HepG2 (cell line): ENCODE results near the gene KLHL30. TPM values are rescaled to one million over a fixed set of nuclear protein-coding genes. Genes with fewer than 3 reads are reported as not detected.
A peak's percentile ranks its signal among the peaks of the same experiment; 100 is the strongest.
"Not testable (repeated sequence)": the region's sequence is repeated elsewhere in the genome, so short reads cannot be mapped to it uniquely, and the experiment has no call there.

Source experiments
- ATAC-seq: fragments of 200-7000 bp; cut with Tn5 transposase; 3 replicates; pipeline ENCODE4 v1.9.1; 2020; ENCODE audit warnings: mild to moderate bottlenecking, moderate library complexity
- BruUV-seq: library from RNA; stranded (reverse); fragments of 400-500 nt; replicated peaks from 2 replicates; lab custom pipeline; 2021; lab: Mats Ljungman, UMichigan
- CTCF ChIA-PET: fragments of 300-600 bp; formaldehyde crosslinking; extraction: SDS; loops from one replicate; lab custom pipeline; 2021; ENCODE audit warnings: low total read pairs, inconsistent platforms, low intra/inter-chr PET ratio; lab: Yijun Ruan, JAX
- POLR2A ChIA-PET: fragments of 350-600 bp; sonication (Branson Sonifier 250); formaldehyde crosslinking; loops from one replicate; lab custom pipeline; 2020; ENCODE audit warnings: antibody characterized with exemption, inconsistent platforms; lab: Yijun Ruan, JAX
- DNase-seq: peaks from one replicate; pipeline ENCODE4 v3.0.0-alpha.2; 2015; ENCODE audit warnings: low spot score
- FAIRE-seq: peaks from 3 replicates; lab custom pipeline; 2011; peaks lifted over from hg19 to GRCh38; lab: Jason Lieb, UNC
- H2AFZ ChIP-seq: one replicate; pipeline ENCODE4 v1.6.1; 2011; ENCODE audit warnings: low read length, inconsistent platforms
- H3K27ac ChIP-seq: fragments of 300-600 bp; 3 replicates; pipeline ENCODE4 v1.8.0; 2011; ENCODE audit warnings: mixed run types, mild to moderate bottlenecking, mixed read lengths, low read length, inconsistent platforms; ENCODE audit not compliant: insufficient read depth; ENCODE audit errors: extremely low read length
- H3K27me3 ChIP-seq, 2 experiments: fragments of 200-600 bp in 1 of 2; 2 replicates in 1 of 2; 3 replicates in 1 of 2; pipeline versions ENCODE4 v1.6.0 to v1.8.0; 2011; ENCODE audit warnings: low read length in 2 of 2, mild to moderate bottlenecking in 2 of 2, moderate library complexity in 2 of 2, inconsistent platforms in 1 of 2; ENCODE audit not compliant: insufficient read depth in 2 of 2, control insufficient read depth in 1 of 2
- H3K36me3 ChIP-seq, 2 experiments: fragments of 200-600 bp in 1 of 2; replicated peaks in 1 of 2; 2 replicates in 1 of 2; 3 replicates in 1 of 2; pipeline versions ENCODE4 v1.5.1 to v1.8.0; 2011; ENCODE audit warnings: low read length in 2 of 2, inconsistent platforms in 1 of 2; ENCODE audit not compliant: insufficient read depth in 2 of 2, control insufficient read depth in 1 of 2
- H3K4me1 ChIP-seq: 2 replicates; pipeline ENCODE4 v1.5.1; 2012; ENCODE audit warnings: low read length, inconsistent platforms; ENCODE audit not compliant: insufficient read depth
- H3K4me2 ChIP-seq: 2 replicates; pipeline ENCODE4 v1.6.0; 2011; ENCODE audit warnings: low read depth, low read length, inconsistent platforms
- H3K4me3 ChIP-seq, 3 experiments: fragments of 200-600 bp in 1 of 3; sonication (generic), shearing (Covaris generic) in 1 of 3; replicated peaks in 1 of 3; 2 replicates each; pipeline ENCODE4 v1.5.1; 2011 to 2016; ENCODE audit warnings: low read length in 3 of 3, inconsistent platforms in 2 of 3, low read depth in 2 of 3, mild to moderate bottlenecking in 2 of 3, control low read depth in 1 of 3, mixed read lengths in 1 of 3; ENCODE audit not compliant: insufficient read depth in 1 of 3
- H3K79me2 ChIP-seq: one replicate; pipeline ENCODE4 v1.6.1; 2011; ENCODE audit warnings: low read length, inconsistent platforms; ENCODE audit not compliant: insufficient read depth
- H3K9ac ChIP-seq: 2 replicates; pipeline ENCODE4 v1.6.0; 2011; ENCODE audit warnings: mild to moderate bottlenecking, low read depth, low read length, inconsistent platforms; ENCODE audit not compliant: insufficient read depth
- H3K9me3 ChIP-seq: 2 replicates; pipeline ENCODE4 v1.5.1; 2012; ENCODE audit warnings: mild to moderate bottlenecking, low read length
- H4K20me1 ChIP-seq: 2 replicates; pipeline ENCODE4 v1.6.0; 2011; ENCODE audit warnings: inconsistent platforms, mild to moderate bottlenecking, low read length, moderate library complexity; ENCODE audit not compliant: insufficient read depth
- ATF7-NPFF ChIP-seq: sonication (generic); formaldehyde crosslinking; IDR thresholded peaks from 2 replicates; pipeline ENCODE4 v1.8.1; 2023; ENCODE audit warnings: mild to moderate bottlenecking, low read depth, missing genetic modification reagents, moderate library complexity
- POGZ ChIP-seq: sonication (generic); formaldehyde crosslinking; IDR thresholded peaks from 2 replicates; pipeline ENCODE4 v1.4.0; 2020; ENCODE audit warnings: mild to moderate bottlenecking, missing genetic modification reagents
- STAT6 ChIP-seq: sonication (generic); formaldehyde crosslinking; IDR thresholded peaks from 2 replicates; pipeline ENCODE4 v1.4.0; 2020; ENCODE audit warnings: missing genetic modification reagents, mild to moderate bottlenecking, borderline replicate concordance
- ZNF598 ChIP-seq: sonication (generic); formaldehyde crosslinking; IDR thresholded peaks from 2 replicates; pipeline ENCODE4 v1.5.1; 2020; ENCODE audit warnings: mild to moderate bottlenecking, missing genetic modification reagents, borderline replicate concordance
- ZUFSP ChIP-seq: sonication (generic); formaldehyde crosslinking; IDR thresholded peaks from 2 replicates; pipeline ENCODE4 v1.9.0; 2021; ENCODE audit warnings: missing genetic modification reagents, mild to moderate bottlenecking, borderline replicate concordance
- WGBS: methylation state at CpG from one replicate; pipeline ENCODE4 v1.1.6; 2017; ENCODE audit warnings: low lambda C conversion rate; 5-methylcytosine and 5-hydroxymethylcytosine counted together
- in situ Hi-C: cut with HindIII; loops from 2 replicates; pipeline ENCODE4 v1.10.0; 2017; ENCODE audit warnings: low pct_unique_long_range_greater_than_20kb; ENCODE audit not compliant: extremely low pct_ligation_motif_present
- intact Hi-C: fragments of 100-400 bp; cut with micrococcal nuclease; formaldehyde crosslinking; loops from one replicate; pipeline ENCODE4 v1.10.0; 2022; ENCODE audit not compliant: unreplicated experiment
- polyA plus RNA-seq, 8 experiments: library from polyadenylated mRNA; depleted of rRNA in 3 of 8; stranded (reverse) in 7 of 8; unstranded in 1 of 8; fragments of >200 nt; fragmentation: Illumina TruSeq in 4 of 8; extraction: Trizol in 4 of 8; gene quantifications; 2 replicates each; pipeline versions ENCODE4 v1.2.1 to v1.2.3, GENCODE V29; 2011 to 2016; ENCODE audit warnings: low read depth in 4 of 8, missing spikeins in 1 of 8, mixed read lengths in 1 of 8; ENCODE audit not compliant: insufficient read depth in 1 of 8
- total RNA-seq, 5 experiments: library from RNA; depleted of rRNA; stranded (reverse); fragments of >200 nt; fragmentation: Illumina TruSeq; extraction: Trizol; gene quantifications; 2 replicates each; pipeline ENCODE4 v1.2.3, GENCODE V29; 2016; ENCODE audit warnings: low read depth in 1 of 5
- TF ChIP-seq, protein P1 (sequence below): sonication (generic); formaldehyde crosslinking; IDR thresholded peaks from 2 replicates; pipeline ENCODE4 v1.8.1; 2023; ENCODE audit warnings: missing genetic modification reagents, inconsistent platforms, borderline replicate concordance
- TF ChIP-seq, protein P2 (sequence below): sonication (generic); formaldehyde crosslinking; IDR thresholded peaks from 2 replicates; pipeline ENCODE4 v1.8.1; 2023; ENCODE audit warnings: mild to moderate bottlenecking, missing genetic modification reagents

The KLHL30 gene
- total and polyA plus RNA-seq, 2 of the 13 experiments (the other 11 are each of a cell fraction or from before 2014, with no cell fraction given): 0.05 TPM; not detected in 1

DNA sequence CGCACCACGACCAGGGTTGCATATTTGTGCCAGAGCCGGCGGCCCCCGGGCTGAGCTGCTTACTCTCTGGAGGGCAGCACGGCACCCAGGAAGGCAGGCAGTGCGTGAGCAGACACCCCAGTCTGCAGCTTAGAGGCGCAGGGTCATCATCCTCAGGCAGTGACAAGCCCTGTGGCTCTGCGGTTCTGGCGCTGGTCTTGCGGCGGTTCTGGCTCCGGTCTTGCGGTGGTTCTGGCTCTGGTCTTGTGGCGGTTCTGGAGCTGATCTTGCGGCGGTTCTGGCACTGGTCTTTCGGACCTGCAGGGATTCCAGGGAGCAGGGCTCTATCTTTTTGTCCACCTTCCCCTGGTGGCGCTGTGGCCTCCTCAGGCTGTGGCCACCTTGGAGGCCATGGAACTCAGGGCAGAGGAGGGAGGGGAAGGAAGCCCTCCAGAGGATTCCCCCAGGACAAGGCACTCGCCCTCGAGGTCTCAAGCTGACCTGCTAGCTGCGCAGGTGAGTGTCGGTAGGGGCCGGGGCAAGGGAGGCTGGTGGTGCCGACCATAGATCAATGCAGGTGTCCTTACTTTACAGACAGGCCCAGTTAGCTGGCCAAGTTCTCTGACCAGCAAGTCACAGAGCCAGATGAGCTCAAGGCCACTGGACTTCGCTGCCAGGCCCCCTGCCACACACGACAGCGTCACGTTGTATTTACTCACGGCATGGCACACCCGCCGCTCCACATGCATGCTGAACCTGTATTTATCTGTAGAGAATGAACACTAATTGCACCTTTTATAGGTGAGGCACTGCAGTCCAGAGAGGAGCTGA is 23.4 kb upstream of the KLHL30 start (continued):
- TF ChIP-seq ZUFSP (CRISPR knock-in tag) (no peak), ZNF598 (CRISPR knock-in tag) (0 out of 2 replicates have a peak, but pooled peaks have one; percentile 7), ATF7-NPFF (CRISPR knock-in tag) (no peak), STAT6 (CRISPR knock-in tag) (no peak), POGZ (CRISPR knock-in tag) (no peak)
- TF ChIP-seq, protein P1, sequence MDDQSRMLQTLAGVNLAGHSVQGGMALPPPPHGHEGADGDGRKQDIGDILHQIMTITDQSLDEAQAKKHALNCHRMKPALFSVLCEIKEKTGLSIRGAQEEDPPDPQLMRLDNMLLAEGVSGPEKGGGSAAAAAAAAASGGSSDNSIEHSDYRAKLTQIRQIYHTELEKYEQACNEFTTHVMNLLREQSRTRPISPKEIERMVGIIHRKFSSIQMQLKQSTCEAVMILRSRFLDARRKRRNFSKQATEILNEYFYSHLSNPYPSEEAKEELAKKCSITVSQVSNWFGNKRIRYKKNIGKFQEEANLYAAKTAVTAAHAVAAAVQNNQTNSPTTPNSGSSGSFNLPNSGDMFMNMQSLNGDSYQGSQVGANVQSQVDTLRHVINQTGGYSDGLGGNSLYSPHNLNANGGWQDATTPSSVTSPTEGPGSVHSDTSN: no peak
- TF ChIP-seq, protein P2, sequence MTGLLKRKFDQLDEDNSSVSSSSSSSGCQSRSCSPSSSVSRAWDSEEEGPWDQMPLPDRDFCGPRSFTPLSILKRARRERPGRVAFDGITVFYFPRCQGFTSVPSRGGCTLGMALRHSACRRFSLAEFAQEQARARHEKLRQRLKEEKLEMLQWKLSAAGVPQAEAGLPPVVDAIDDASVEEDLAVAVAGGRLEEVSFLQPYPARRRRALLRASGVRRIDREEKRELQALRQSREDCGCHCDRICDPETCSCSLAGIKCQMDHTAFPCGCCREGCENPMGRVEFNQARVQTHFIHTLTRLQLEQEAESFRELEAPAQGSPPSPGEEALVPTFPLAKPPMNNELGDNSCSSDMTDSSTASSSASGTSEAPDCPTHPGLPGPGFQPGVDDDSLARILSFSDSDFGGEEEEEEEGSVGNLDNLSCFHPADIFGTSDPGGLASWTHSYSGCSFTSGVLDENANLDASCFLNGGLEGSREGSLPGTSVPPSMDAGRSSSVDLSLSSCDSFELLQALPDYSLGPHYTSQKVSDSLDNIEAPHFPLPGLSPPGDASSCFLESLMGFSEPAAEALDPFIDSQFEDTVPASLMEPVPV: no peak

GRCh38 chr2:238115709-238116108 is 22.8 kb upstream of the KLHL30 start:
- ATAC-seq, BruUV-seq, CTCF ChIA-PET, H3K36me3 ChIP-seq, in situ Hi-C loops, intact Hi-C loops, H3K4me2 ChIP-seq, H3K27ac ChIP-seq, H2AFZ ChIP-seq, DNase-seq, H4K20me1 ChIP-seq, H3K79me2 ChIP-seq, H3K4me3 ChIP-seq, H3K9ac ChIP-seq, H3K9me3 ChIP-seq, H3K4me1 ChIP-seq, FAIRE-seq: not testable (repeated sequence)
- POLR2A ChIA-PET: interaction anchor here (0.9 kb wide), 1 partner anchor 11 kb away, joined by 3 read pairs; no protein-coding TSS in a partner anchor
- WGBS: 53% methylated on average over 12 of the region's 12 CpGs
- peaks cover 0 to 33% of the 10 kb centered on the region in 2 experiments; a peak in 3 of 5 replicates for H3K27me3 ChIP-seq
